ENCODE results near the gene MYZAP. TPM values are rescaled to one million over a fixed set of nuclear protein-coding genes. Genes with fewer than 3 reads are reported as not detected.

Gene MYZAP
- total and polyA plus RNA-seq, 2 of the 13 experiments (the other 11 are each of a cell fraction or from before 2014, with no cell fraction given), result not detected

DNA sequence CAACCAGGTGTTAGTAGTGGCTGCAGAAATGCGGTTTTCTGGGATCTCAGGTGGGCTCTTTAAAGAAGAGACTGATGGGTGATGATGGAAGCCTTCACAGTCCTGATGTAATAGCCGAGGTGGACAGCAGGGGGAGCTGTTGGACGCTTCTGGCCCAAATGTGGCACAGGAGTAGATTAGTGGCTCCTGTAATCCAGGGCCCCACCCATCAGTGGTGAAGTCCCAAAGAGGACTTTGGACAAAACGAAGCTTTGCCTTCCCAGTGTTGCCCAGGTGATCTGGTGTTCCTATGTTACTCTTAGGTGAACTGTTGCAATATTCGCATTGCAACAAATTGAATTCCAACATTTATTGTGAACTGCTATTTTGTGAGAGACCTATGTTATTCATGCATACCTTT is 31.8 kb upstream of the MYZAP start (continued):
- no peak for TF ChIP-seq POLR2A (IDR thresholded peaks at IDR 0.05; ENCODE audit: insufficient read depth in 1 of 2, low read depth in 2 of 2, low read length in 2 of 2)
- no peak for TF ChIP-seq FOXA1 (IDR thresholded peaks at IDR 0.05)
- TF ChIP-seq FOXA1 (CRISPR knock-in tag; IDR thresholded peaks at IDR 0.05), result no peak
- TF ChIP-seq YEATS4 (CRISPR knock-in tag; IDR thresholded peaks at IDR 0.05; ENCODE audit: borderline replicate concordance), result no peak
- TF ChIP-seq, protein P1, sequence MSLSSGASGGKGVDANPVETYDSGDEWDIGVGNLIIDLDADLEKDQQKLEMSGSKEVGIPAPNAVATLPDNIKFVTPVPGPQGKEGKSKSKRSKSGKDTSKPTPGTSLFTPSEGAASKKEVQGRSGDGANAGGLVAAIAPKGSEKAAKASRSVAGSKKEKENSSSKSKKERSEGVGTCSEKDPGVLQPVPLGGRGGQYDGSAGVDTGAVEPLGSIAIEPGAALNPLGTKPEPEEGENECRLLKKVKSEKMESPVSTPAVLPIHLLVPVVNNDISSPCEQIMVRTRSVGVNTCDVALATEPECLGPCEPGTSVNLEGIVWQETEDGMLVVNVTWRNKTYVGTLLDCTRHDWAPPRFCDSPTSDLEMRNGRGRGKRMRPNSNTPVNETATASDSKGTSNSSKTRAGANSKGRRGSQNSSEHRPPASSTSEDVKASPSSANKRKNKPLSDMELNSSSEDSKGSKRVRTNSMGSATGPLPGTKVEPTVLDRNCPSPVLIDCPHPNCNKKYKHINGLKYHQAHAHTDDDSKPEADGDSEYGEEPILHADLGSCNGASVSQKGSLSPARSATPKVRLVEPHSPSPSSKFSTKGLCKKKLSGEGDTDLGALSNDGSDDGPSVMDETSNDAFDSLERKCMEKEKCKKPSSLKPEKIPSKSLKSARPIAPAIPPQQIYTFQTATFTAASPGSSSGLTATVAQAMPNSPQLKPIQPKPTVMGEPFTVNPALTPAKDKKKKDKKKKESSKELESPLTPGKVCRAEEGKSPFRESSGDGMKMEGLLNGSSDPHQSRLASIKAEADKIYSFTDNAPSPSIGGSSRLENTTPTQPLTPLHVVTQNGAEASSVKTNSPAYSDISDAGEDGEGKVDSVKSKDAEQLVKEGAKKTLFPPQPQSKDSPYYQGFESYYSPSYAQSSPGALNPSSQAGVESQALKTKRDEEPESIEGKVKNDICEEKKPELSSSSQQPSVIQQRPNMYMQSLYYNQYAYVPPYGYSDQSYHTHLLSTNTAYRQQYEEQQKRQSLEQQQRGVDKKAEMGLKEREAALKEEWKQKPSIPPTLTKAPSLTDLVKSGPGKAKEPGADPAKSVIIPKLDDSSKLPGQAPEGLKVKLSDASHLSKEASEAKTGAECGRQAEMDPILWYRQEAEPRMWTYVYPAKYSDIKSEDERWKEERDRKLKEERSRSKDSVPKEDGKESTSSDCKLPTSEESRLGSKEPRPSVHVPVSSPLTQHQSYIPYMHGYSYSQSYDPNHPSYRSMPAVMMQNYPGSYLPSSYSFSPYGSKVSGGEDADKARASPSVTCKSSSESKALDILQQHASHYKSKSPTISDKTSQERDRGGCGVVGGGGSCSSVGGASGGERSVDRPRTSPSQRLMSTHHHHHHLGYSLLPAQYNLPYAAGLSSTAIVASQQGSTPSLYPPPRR (CRISPR knock-in tag; IDR thresholded peaks at IDR 0.05; ENCODE audit: borderline replicate concordance), result no peak
- 0 out of 4 replicates have a peak, but pooled peaks of 1 of the 2 experiments have one; percentile 40 for TF ChIP-seq EP300 (IDR thresholded peaks at IDR 0.05; ENCODE audit: low read depth in 2 of 2, low read length in 2 of 2)
- no peak for TF ChIP-seq EP300 (CRISPR knock-in tag; IDR thresholded peaks at IDR 0.05; ENCODE audit: borderline replicate concordance)
- TF ChIP-seq ARID2 (CRISPR knock-in tag; IDR thresholded peaks at IDR 0.05; ENCODE audit: borderline replicate concordance), result no peak
- TF ChIP-seq ARNT2 (CRISPR knock-in tag; IDR thresholded peaks at IDR 0.05; ENCODE audit: low read depth), result no peak
- TF ChIP-seq, protein P2, sequence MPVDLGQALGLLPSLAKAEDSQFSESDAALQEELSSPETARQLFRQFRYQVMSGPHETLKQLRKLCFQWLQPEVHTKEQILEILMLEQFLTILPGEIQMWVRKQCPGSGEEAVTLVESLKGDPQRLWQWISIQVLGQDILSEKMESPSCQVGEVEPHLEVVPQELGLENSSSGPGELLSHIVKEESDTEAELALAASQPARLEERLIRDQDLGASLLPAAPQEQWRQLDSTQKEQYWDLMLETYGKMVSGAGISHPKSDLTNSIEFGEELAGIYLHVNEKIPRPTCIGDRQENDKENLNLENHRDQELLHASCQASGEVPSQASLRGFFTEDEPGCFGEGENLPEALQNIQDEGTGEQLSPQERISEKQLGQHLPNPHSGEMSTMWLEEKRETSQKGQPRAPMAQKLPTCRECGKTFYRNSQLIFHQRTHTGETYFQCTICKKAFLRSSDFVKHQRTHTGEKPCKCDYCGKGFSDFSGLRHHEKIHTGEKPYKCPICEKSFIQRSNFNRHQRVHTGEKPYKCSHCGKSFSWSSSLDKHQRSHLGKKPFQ (CRISPR knock-in tag; IDR thresholded peaks at IDR 0.05; ENCODE audit: insufficient replicate concordance), result no peak
- TF ChIP-seq NCOA5 (CRISPR knock-in tag; IDR thresholded peaks at IDR 0.05), result no peak
- TF ChIP-seq NR2F6 (IDR thresholded peaks at IDR 0.05), result no peak
- TF ChIP-seq NR2F6 (CRISPR knock-in tag; IDR thresholded peaks at IDR 0.05), result no peak
- no peak for TF ChIP-seq SMAD9 (CRISPR knock-in tag; IDR thresholded peaks at IDR 0.05)
- TF ChIP-seq, protein P3, sequence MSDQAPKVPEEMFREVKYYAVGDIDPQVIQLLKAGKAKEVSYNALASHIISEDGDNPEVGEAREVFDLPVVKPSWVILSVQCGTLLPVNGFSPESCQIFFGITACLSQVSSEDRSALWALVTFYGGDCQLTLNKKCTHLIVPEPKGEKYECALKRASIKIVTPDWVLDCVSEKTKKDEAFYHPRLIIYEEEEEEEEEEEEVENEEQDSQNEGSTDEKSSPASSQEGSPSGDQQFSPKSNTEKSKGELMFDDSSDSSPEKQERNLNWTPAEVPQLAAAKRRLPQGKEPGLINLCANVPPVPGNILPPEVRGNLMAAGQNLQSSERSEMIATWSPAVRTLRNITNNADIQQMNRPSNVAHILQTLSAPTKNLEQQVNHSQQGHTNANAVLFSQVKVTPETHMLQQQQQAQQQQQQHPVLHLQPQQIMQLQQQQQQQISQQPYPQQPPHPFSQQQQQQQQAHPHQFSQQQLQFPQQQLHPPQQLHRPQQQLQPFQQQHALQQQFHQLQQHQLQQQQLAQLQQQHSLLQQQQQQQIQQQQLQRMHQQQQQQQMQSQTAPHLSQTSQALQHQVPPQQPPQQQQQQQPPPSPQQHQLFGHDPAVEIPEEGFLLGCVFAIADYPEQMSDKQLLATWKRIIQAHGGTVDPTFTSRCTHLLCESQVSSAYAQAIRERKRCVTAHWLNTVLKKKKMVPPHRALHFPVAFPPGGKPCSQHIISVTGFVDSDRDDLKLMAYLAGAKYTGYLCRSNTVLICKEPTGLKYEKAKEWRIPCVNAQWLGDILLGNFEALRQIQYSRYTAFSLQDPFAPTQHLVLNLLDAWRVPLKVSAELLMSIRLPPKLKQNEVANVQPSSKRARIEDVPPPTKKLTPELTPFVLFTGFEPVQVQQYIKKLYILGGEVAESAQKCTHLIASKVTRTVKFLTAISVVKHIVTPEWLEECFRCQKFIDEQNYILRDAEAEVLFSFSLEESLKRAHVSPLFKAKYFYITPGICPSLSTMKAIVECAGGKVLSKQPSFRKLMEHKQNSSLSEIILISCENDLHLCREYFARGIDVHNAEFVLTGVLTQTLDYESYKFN (CRISPR knock-in tag; conservative IDR thresholded peaks at IDR 0.05), result peak; percentile 33; the same call in 1 of the 2 replicates
- peak; percentile 46 for TF ChIP-seq ZNF781 (CRISPR knock-in tag; IDR thresholded peaks at IDR 0.05; ENCODE audit: borderline replicate concordance, not compliant biosample characterization)
- TF ChIP-seq, protein P4, sequence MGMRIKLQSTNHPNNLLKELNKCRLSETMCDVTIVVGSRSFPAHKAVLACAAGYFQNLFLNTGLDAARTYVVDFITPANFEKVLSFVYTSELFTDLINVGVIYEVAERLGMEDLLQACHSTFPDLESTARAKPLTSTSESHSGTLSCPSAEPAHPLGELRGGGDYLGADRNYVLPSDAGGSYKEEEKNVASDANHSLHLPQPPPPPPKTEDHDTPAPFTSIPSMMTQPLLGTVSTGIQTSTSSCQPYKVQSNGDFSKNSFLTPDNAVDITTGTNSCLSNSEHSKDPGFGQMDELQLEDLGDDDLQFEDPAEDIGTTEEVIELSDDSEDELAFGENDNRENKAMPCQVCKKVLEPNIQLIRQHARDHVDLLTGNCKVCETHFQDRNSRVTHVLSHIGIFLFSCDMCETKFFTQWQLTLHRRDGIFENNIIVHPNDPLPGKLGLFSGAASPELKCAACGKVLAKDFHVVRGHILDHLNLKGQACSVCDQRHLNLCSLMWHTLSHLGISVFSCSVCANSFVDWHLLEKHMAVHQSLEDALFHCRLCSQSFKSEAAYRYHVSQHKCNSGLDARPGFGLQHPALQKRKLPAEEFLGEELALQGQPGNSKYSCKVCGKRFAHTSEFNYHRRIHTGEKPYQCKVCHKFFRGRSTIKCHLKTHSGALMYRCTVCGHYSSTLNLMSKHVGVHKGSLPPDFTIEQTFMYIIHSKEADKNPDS (CRISPR knock-in tag; IDR thresholded peaks at IDR 0.05), result no peak
- TF ChIP-seq ZNF232 (CRISPR knock-in tag; IDR thresholded peaks at IDR 0.05; ENCODE audit: borderline replicate concordance), result no peak
